GM12878 (cell line): ENCODE data around the gene CALCR. TPM values are rescaled to one million over a fixed set of nuclear protein-coding genes. Genes with fewer than 3 reads are reported as not detected.

Experiments
- ATAC-seq: fragments of 200-7000 bp; cut with Tn5 transposase; 3 replicates; pipeline ENCODE4 v1.9.1; 2020; ENCODE audit warnings: mild to moderate bottlenecking, moderate library complexity
- BruUV-seq: library from RNA; stranded (reverse); fragments of 400-500 nt; replicated peaks from 2 replicates; lab custom pipeline; 2021; lab: Mats Ljungman, UMichigan
- CTCF ChIA-PET: fragments of 300-600 bp; sonication (Branson Sonifier 250); formaldehyde crosslinking; extraction: SDS; loops from one replicate; lab custom pipeline; 2021; ENCODE audit warnings: inconsistent platforms; lab: Yijun Ruan, JAX
- POLR2A ChIA-PET: fragments of 350-600 bp; formaldehyde crosslinking; extraction: SDS; loops from one replicate; lab custom pipeline; 2021; ENCODE audit warnings: inconsistent platforms; lab: Charles Lee
- RAD21 ChIA-PET: fragments of 300-600 bp; sonication (Branson Sonifier 250); formaldehyde crosslinking; loops from one replicate; lab custom pipeline; 2023; ENCODE audit warnings: antibody characterized with exemption; ENCODE audit not compliant: unreplicated experiment; lab: Charles Lee
- SMC1A ChIA-PET: fragments of 300-600 bp; sonication (Branson Sonifier 250); formaldehyde crosslinking; loops from one replicate; lab custom pipeline; 2023; ENCODE audit not compliant: unreplicated experiment, uncharacterized antibody; lab: Charles Lee
- DNase-seq: peaks from one replicate; pipeline ENCODE4 v3.0.0-alpha.2; 2011; ENCODE audit warnings: low read depth, low spot score
- FAIRE-seq: peaks from 3 replicates; lab custom pipeline; 2011; peaks lifted over from hg19 to GRCh38; lab: Jason Lieb, UNC
- H2AFZ ChIP-seq: 2 replicates; pipeline ENCODE4 v1.6.0; 2011; ENCODE audit warnings: low read depth, low read length, control low read depth; ENCODE audit not compliant: control insufficient read depth
- H3K27ac ChIP-seq: 2 replicates; pipeline ENCODE4 v1.5.1; 2011; ENCODE audit warnings: control low read depth; ENCODE audit not compliant: control insufficient read depth, insufficient read depth
- H3K27me3 ChIP-seq, 2 experiments: replicated peaks in 1 of 2; 2 replicates each; pipeline versions ENCODE4 v1.6.0 to v1.6.1; 2011; ENCODE audit warnings: low read length in 1 of 2; ENCODE audit not compliant: control insufficient read depth in 2 of 2, insufficient read depth in 2 of 2
- H3K36me3 ChIP-seq, 2 experiments: 2 replicates each; pipeline ENCODE4 v1.5.1; 2011; ENCODE audit warnings: low read length in 1 of 2; ENCODE audit not compliant: control insufficient read depth in 2 of 2, insufficient read depth in 2 of 2
- H3K4me1 ChIP-seq: 2 replicates; pipeline ENCODE4 v1.6.1; 2011; ENCODE audit warnings: mild to moderate bottlenecking, low read length, moderate library complexity, mixed read lengths; ENCODE audit not compliant: control insufficient read depth, insufficient read depth
- H3K4me2 ChIP-seq: 2 replicates; pipeline ENCODE4 v1.6.0; 2011; ENCODE audit warnings: control low read depth; ENCODE audit not compliant: control insufficient read depth, insufficient read depth
- H3K4me3 ChIP-seq: fragments of 200-600 bp; sonication (generic); 2 replicates; pipeline ENCODE4 v1.5.1; 2016
- H3K79me2 ChIP-seq: 2 replicates; pipeline ENCODE4 v1.6.0; 2011; ENCODE audit warnings: low read length; ENCODE audit not compliant: control insufficient read depth, insufficient read depth
- H3K9ac ChIP-seq: 2 replicates; pipeline ENCODE4 v1.8.0; 2011; ENCODE audit warnings: low read length, control low read depth, mixed read lengths; ENCODE audit not compliant: control insufficient read depth, insufficient read depth
- H3K9me3 ChIP-seq: replicated peaks from 3 replicates; pipeline ENCODE4 v1.5.1; 2011; ENCODE audit warnings: mild to moderate bottlenecking, low read length; ENCODE audit not compliant: control insufficient read depth, insufficient read depth
- H4K20me1 ChIP-seq: 2 replicates; pipeline ENCODE4 v1.6.0; 2011; ENCODE audit not compliant: control insufficient read depth, insufficient read depth
- RAD21 ChIP-seq: IDR thresholded peaks from 2 replicates; pipeline ENCODE4 v1.6.1; 2011; ENCODE audit warnings: mild to moderate bottlenecking, low read depth, low read length, moderate library complexity; ENCODE audit not compliant: insufficient read depth
- SMC3 ChIP-seq: IDR thresholded peaks from 2 replicates; pipeline ENCODE4 v1.6.1; 2011; ENCODE audit warnings: low read length, improper control_type of control experiment, borderline replicate concordance
- SREBF1 ChIP-seq: IDR thresholded peaks from 2 replicates; pipeline ENCODE4 v1.6.1; 2012; ENCODE audit warnings: mild to moderate bottlenecking, low read length
- YY1 ChIP-seq: IDR thresholded peaks from 2 replicates; pipeline ENCODE4 v1.6.1; 2011; ENCODE audit warnings: low read depth, mild to moderate bottlenecking, low read length
- WGBS: methylation state at CpG from one replicate; pipeline ENCODE4 v1.1.6; 2016; ENCODE audit warnings: low lambda C conversion rate; ENCODE audit not compliant: insufficient replicate concordance, insufficient coverage; ENCODE audit errors: missing lambda C conversion rate; 5-methylcytosine and 5-hydroxymethylcytosine counted together
- in situ Hi-C: fragments of 300-500 bp; cut with MboI; formaldehyde crosslinking; loops from 9 replicates; pipeline ENCODE4 v1.14.3; 2018; ENCODE audit warnings: mixed read lengths
- intact Hi-C: fragments of 100-400 bp; cut with micrococcal nuclease; formaldehyde crosslinking; loops from one replicate; pipeline ENCODE4 v1.14.2; 2022; ENCODE audit not compliant: unreplicated experiment
- polyA plus RNA-seq, 11 experiments: library from polyadenylated mRNA; depleted of rRNA in 4 of 11; unstranded in 6 of 11; stranded (reverse) in 5 of 11; fragments of >200 nt; fragmentation: Nextera tagmentation in 4 of 11; fragmentation: Illumina TruSeq in 1 of 11; extraction: Ambion mirVana in 4 of 11; extraction: Trizol in 1 of 11; gene quantifications; 1 replicate in 1 of 11; 2 replicates in 10 of 11; pipeline versions ENCODE4 v1.2.1 to v1.2.3, GENCODE V29; 2011 to 2016; ENCODE audit warnings: inconsistent platforms in 2 of 11, missing spikeins in 2 of 11, low read depth in 1 of 11
- total RNA-seq, 4 experiments: library from RNA; depleted of rRNA in 3 of 4; stranded (reverse); fragments of >200 nt in 3 of 4; fragmentation: Illumina TruSeq in 1 of 4; extraction: Trizol in 1 of 4; gene quantifications; 2 replicates each; pipeline versions ENCODE4 v1.2.1 to v1.2.3, GENCODE V29; 2013 to 2021
- TF ChIP-seq, protein P1 (sequence below), 3 experiments: IDR thresholded peaks in 2 of 3; conservative IDR thresholded peaks in 1 of 3; 2 replicates each; pipeline ENCODE4 v1.5.1; 2011; ENCODE audit warnings: low read depth in 3 of 3, low read length in 3 of 3, mild to moderate bottlenecking in 3 of 3, control low read depth in 2 of 3, moderate library complexity in 2 of 3, inconsistent platforms in 1 of 3, mixed read lengths in 1 of 3; ENCODE audit not compliant: control insufficient read depth in 2 of 3, insufficient read depth in 1 of 3; ENCODE audit errors: extremely low read depth in 1 of 3

The CALCR gene
- total and polyA plus RNA-seq, 10 of the 15 experiments (the other 5 are each of a cell fraction or from before 2014, with no cell fraction given) = not detected

DNA sequence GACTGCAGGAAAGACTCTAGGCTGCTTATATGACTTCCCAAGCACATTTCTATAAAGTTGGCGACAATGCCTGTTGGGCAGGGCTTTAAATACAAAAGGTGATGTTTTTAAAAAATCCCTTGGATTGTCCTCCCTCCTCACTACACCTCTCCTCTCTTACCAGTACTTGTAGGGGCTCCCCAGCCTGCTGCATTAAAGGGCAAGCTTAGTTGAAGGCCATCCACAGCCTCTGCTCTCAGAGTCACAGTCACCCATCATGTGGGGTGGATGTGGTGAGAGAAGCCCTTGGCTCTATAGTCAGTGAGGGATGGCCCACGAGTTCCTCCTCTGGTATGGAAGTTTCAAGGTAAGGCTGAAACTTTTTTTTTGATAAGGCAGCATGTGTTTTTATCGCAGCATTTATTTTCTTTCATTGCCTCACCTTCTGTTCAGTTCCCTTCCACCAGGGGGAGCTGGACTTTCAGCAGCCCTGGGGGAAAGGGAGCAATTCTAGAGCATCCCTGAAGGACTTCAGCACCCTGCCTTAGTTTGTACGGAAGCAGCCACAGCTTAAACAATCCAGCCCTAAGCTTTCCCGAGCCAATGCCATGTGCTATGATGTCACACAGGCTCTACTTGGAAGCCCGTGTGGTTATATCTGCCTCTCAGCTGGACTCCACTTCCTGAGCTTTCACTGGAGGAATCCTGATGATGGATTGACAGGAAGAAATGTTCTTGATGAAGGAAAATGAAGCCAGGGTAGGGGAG is 131.9 kb downstream of the CALCR start:
- H3K4me2 ChIP-seq = no peak overlapping the region
- no peak overlapping the region for H3K4me3 ChIP-seq
- H2AFZ ChIP-seq = no peak overlapping the region
- no peaks in the 10 kb centered on the region for H3K4me1 ChIP-seq
- intact Hi-C loops (loop anchor here (2.0 to 10.0 kb wide), 2 partner anchors 348 to 952 kb away; partner anchors contain the start of gene COL1A2), in situ Hi-C loops (no loop called here)
- H3K27ac ChIP-seq = no peak overlapping the region
- WGBS = 34% methylated on average over 6 of the region's 6 CpGs
- TF ChIP-seq SREBF1 (no peak), YY1 (0 out of 2 replicates have a peak, but pooled peaks have one; percentile 34), RAD21 (peak; percentile 56), SMC3 (peak; percentile 59)
- TF ChIP-seq, protein P1, sequence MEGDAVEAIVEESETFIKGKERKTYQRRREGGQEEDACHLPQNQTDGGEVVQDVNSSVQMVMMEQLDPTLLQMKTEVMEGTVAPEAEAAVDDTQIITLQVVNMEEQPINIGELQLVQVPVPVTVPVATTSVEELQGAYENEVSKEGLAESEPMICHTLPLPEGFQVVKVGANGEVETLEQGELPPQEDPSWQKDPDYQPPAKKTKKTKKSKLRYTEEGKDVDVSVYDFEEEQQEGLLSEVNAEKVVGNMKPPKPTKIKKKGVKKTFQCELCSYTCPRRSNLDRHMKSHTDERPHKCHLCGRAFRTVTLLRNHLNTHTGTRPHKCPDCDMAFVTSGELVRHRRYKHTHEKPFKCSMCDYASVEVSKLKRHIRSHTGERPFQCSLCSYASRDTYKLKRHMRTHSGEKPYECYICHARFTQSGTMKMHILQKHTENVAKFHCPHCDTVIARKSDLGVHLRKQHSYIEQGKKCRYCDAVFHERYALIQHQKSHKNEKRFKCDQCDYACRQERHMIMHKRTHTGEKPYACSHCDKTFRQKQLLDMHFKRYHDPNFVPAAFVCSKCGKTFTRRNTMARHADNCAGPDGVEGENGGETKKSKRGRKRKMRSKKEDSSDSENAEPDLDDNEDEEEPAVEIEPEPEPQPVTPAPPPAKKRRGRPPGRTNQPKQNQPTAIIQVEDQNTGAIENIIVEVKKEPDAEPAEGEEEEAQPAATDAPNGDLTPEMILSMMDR (IDR thresholded peaks at IDR 0.05 in 2 of 3, conservative IDR thresholded peaks at IDR 0.05 in 1 of 3; ENCODE audit: control insufficient read depth in 2 of 3, extremely low read depth in 1 of 3, insufficient read depth in 1 of 3, low read depth in 3 of 3, low read length in 3 of 3) = peak; percentile 57 to 79 (median 75)
- POLR2A ChIA-PET = no interaction called here
- SMC1A ChIA-PET = interaction anchor here (0.9 to 1.3 kb wide), 3 partner anchors 107 to 780 kb away, joined by 3 to 6 read pairs (median 4); no protein-coding TSS in a partner anchor
- ATAC-seq = peak; percentile 86
- BruUV-seq = no TSS peak
- no peaks in the 10 kb centered on the region for H3K36me3 ChIP-seq
- H3K9ac ChIP-seq = no peak overlapping the region
- FAIRE-seq = no peak
- no peaks in the 10 kb centered on the region for H4K20me1 ChIP-seq
- DNase-seq = no peak
- H3K79me2 ChIP-seq = no peaks in the 10 kb centered on the region
- RAD21 ChIA-PET = interaction anchor here (1.3 kb wide), 1 partner anchor 953 kb away, joined by 6 read pairs; no protein-coding TSS in a partner anchor
- H3K9me3 ChIP-seq = no peaks in the 10 kb centered on the region
- no peaks in the 10 kb centered on the region; a peak in 2 of 4 replicates for H3K27me3 ChIP-seq
- CTCF ChIA-PET = interaction anchor here (0.9 to 2.6 kb wide), 15 partner anchors 9 to 953 kb away, joined by 3 to 9 read pairs (median 5); partner anchors contain the start of gene COL1A2
